K562 (cell line): ENCODE data around the gene ATG14. TPM values are rescaled to one million over a fixed set of nuclear protein-coding genes. Genes with fewer than 3 reads are reported as not detected.

Experiments
- ATF3 ChIP-seq, 2 experiments: fragments of 450-650 bp in 1 of 2; sonication (generic) in 1 of 2; formaldehyde crosslinking in 1 of 2; IDR thresholded peaks in 1 of 2; conservative IDR thresholded peaks in 1 of 2; 2 replicates each; pipeline versions ENCODE4 v1.6.1 to v1.8.1; 2016 to 2023; ENCODE audit warnings: mild to moderate bottlenecking in 2 of 2, moderate library complexity in 2 of 2, inconsistent platforms in 1 of 2, missing genetic modification reagents in 1 of 2
- COPS2 ChIP-seq: fragments of 450-650 bp; conservative IDR thresholded peaks from 2 replicates; pipeline ENCODE4 v1.6.1; 2016; ENCODE audit warnings: mild to moderate bottlenecking, moderate library complexity
- DIDO1 ChIP-seq: fragments of 450-650 bp; IDR thresholded peaks from 2 replicates; pipeline ENCODE4 v1.6.1; 2016; ENCODE audit warnings: low read depth, missing biosample characterization, missing genetic modification characterization
- HDGF ChIP-seq: fragments of 450-650 bp; IDR thresholded peaks from 2 replicates; pipeline ENCODE4 v1.6.1; 2016
- HES1 ChIP-seq: fragments of 450-650 bp; IDR thresholded peaks from 2 replicates; pipeline ENCODE4 v1.6.1; 2016; ENCODE audit warnings: low read depth, mild to moderate bottlenecking, moderate library complexity
- MAFK ChIP-seq: IDR thresholded peaks from 2 replicates; pipeline ENCODE4 v1.6.1; 2011; ENCODE audit warnings: low read length, improper control_type of control experiment
- MBD1 ChIP-seq: fragments of 250-450 bp; sonication (Bioruptor Pico); IDR thresholded peaks from 2 replicates; pipeline ENCODE4 v1.8.0; 2022; ENCODE audit warnings: inconsistent platforms
- MCM3 ChIP-seq: fragments of 450-650 bp; IDR thresholded peaks from 2 replicates; pipeline ENCODE4 v1.6.1; 2016
- MECOM ChIP-seq: fragments of 250-450 bp; sonication (Bioruptor Pico); IDR thresholded peaks from 2 replicates; pipeline ENCODE4 v1.8.0; 2022; ENCODE audit warnings: inconsistent platforms
- NCOA1 ChIP-seq: fragments of 450-650 bp; IDR thresholded peaks from 2 replicates; pipeline ENCODE4 v1.6.1; 2016; ENCODE audit warnings: low read depth
- PRMT5 ChIP-seq: sonication (generic); formaldehyde crosslinking; IDR thresholded peaks from 2 replicates; pipeline ENCODE4 v1.5.0; 2020; ENCODE audit warnings: missing genetic modification reagents
- PURB ChIP-seq: sonication (generic); formaldehyde crosslinking; IDR thresholded peaks from 2 replicates; pipeline ENCODE4 v1.9.0; 2021; ENCODE audit warnings: low read depth, mild to moderate bottlenecking, missing genetic modification reagents
- RFX7 ChIP-seq: fragments of 250-450 bp; sonication (Bioruptor Pico); IDR thresholded peaks from 2 replicates; pipeline ENCODE4 v1.5.1; 2021; ENCODE audit warnings: mild to moderate bottlenecking
- VEZF1 ChIP-seq: fragments of 200-800 bp; sonication (Bioruptor generic); IDR thresholded peaks from 2 replicates; pipeline ENCODE4 v1.6.1; 2017; ENCODE audit warnings: missing genetic modification characterization, missing compliant biosample characterization
- ZNF140 ChIP-seq: fragments of 250-450 bp; sonication (Bioruptor Pico); IDR thresholded peaks from 2 replicates; pipeline ENCODE4 v1.8.0; 2021; ENCODE audit warnings: moderate library complexity, mild to moderate bottlenecking, inconsistent platforms
- ZNF277 ChIP-seq: fragments of 250-450 bp; sonication (Bioruptor Pico); IDR thresholded peaks from 2 replicates; pipeline ENCODE4 v1.8.0; 2022; ENCODE audit warnings: inconsistent platforms, mild to moderate bottlenecking, moderate library complexity, borderline replicate concordance
- ZNF445 ChIP-seq: fragments of 250-450 bp; sonication (Bioruptor Pico); IDR thresholded peaks from 2 replicates; pipeline ENCODE4 v1.4.0; 2020; ENCODE audit warnings: low read depth, mild to moderate bottlenecking, moderate library complexity
- ZNF592 ChIP-seq: fragments of 450-650 bp; IDR thresholded peaks from 2 replicates; pipeline ENCODE4 v1.6.1; 2017; ENCODE audit warnings: antibody characterized with exemption, mild to moderate bottlenecking
- polyA plus RNA-seq, 8 experiments: library from polyadenylated mRNA; depleted of rRNA in 4 of 8; stranded (reverse) in 5 of 8; unstranded in 3 of 8; fragments of >200 nt; fragmentation: Nextera tagmentation in 2 of 8; fragmentation: Illumina TruSeq in 1 of 8; extraction: Ambion mirVana in 2 of 8; extraction: Trizol in 1 of 8; gene quantifications; 2 replicates each; pipeline versions ENCODE4 v1.2.1 to v1.2.3, GENCODE V29; 2011 to 2014; ENCODE audit warnings: inconsistent platforms in 1 of 8, missing spikeins in 1 of 8
- total RNA-seq, 7 experiments: library from RNA; depleted of rRNA in 6 of 7; stranded (reverse); fragments of >200 nt in 6 of 7; fragmentation: Illumina TruSeq in 2 of 7; extraction: Trizol in 2 of 7; gene quantifications; 2 replicates each; pipeline versions ENCODE4 v1.2.1 to v1.2.3, GENCODE V29; 2011 to 2021; ENCODE audit warnings: low replicate concordance in 1 of 7

The ATG14 gene
- total and polyA plus RNA-seq, 9 of the 15 experiments (the other 6 are each of a cell fraction or from before 2014, with no cell fraction given), result 0.55 to 4.2 (median 3.5) TPM

GRCh38 chr14:55389330-55389729 lies 22.3 kb downstream of the ATG14 start (continued):
- TF ChIP-seq MCM3, result no peak
- no peak for TF ChIP-seq RFX7 (CRISPR knock-in tag)
- TF ChIP-seq VEZF1 (CRISPR knock-in tag), result no peak
- no peak for TF ChIP-seq NCOA1
- TF ChIP-seq COPS2, result no peak
- peak; percentile 33; the same call in 1 of the 2 replicates for TF ChIP-seq ZNF592
- TF ChIP-seq HES1, result no peak
- TF ChIP-seq ZNF277, result no peak
- no peak for TF ChIP-seq HDGF
- TF ChIP-seq MECOM (CRISPR knock-in tag), result no peak
- no peak for TF ChIP-seq PRMT5 (CRISPR knock-in tag)
- no peak for TF ChIP-seq DIDO1 (tag)
- peak; percentile 68 for TF ChIP-seq ATF3 (IDR thresholded peaks at IDR 0.05)
- TF ChIP-seq ATF3 (CRISPR knock-in tag; conservative IDR thresholded peaks at IDR 0.05), result no peak
- TF ChIP-seq PURB (CRISPR knock-in tag), result no peak
- no peak for TF ChIP-seq MAFK
- no peak for TF ChIP-seq ZNF445 (CRISPR knock-in tag)
- no peak for TF ChIP-seq ZNF140
- TF ChIP-seq MBD1 (CRISPR knock-in tag), result no peak
- TF ChIP-seq, all 486 proteins: peak for 4
